ENCODE measurements around the gene CFAP157.
A peak's percentile ranks its signal among the peaks of the same experiment; 100 is the strongest.
"Not testable (repeated sequence)": the region's sequence is repeated elsewhere in the genome, so short reads cannot be mapped to it uniquely, and the experiment has no call there.

Gene CFAP157

DNA sequence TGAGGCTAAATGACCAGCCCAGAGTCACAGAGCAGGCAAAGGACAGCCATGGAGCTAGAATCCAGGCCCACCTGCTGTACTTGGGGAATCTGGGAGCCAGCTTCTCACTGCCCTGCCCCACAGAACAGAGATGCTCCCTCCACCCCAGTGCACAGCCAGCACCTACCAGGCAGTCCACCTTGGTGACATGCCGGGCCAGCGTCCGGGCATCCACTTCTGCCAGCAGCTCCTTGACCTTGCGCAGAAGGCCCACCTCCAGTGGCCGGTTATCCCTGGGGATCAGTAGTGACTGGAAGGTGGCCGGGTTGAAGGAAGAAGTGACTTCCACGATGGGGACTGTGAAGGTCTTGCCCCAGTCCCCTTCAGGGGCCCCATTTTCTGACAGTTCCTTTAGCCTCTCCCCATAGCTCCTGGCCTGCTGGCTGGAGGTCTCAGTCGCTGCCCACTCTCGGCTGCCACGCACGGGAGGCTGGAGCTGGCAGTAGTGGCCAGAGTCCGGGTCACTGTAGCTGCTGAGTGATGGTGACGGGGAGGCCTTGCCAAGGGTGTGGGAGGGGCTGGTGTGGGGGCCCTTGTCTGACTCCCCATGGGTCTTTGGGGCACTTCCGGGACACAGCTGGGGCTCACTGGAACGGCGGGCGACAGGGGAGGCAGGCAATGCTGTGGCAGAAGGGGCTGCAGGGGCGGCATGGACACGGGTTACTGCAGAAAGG, 37.8 kb downstream of the CFAP157 start:
- Mint-ChIP-seq H3K36me3 (peaks cover 47 to 48% of the 10 kb centered on the region in 2 donors), H3K9me3 (no peaks in the 10 kb centered on the region), H3K27me3 (no peaks in the 10 kb centered on the region), H3K4me1 (peaks cover 3 to 9% of the 10 kb centered on the region in 2 donors), H3K4me3 (no peak overlapping the region), H3K27ac (peak overlapping the region; percentile 31)
- no peak for ATAC-seq (replicated peaks)
- no peak for DNase-seq

DNA sequence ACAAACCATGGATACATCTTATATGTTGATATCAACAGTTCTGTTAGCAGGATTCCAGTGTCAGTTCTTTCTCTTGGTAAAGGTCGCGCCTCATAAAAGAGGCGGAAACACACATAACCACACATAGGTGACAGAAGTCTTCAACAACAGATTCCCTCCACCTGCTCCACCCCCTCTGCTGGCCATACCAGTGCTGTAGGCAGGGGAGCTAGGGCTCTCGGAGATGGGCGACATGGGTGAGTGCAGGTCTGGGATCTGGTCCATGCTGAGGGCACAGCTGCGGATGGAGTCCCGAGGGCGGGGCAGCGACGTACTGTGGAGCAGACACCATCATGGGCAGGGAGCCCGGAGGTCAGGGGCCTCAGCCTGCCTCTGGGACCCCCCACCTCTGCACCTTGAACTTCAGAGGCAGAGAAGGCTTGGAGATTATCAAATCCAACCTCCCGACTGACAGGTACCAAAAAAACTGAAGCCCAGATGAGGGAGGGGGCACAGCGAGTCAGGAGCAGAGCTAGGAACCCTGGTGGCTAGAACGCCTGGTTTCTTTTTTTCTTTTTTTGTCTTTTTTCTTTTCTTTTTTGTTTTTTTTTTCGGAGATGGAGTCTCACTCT, 40.3 kb downstream of the CFAP157 start:
- ATAC-seq (replicated peaks) (no peak), DNase-seq (no peak)
- Mint-ChIP-seq H3K27ac (peak overlapping the region; percentile 31), H3K27me3 (no peaks in the 10 kb centered on the region), H3K4me1 (peaks cover 3 to 4% of the 10 kb centered on the region in 2 donors), H3K4me3 (no peak overlapping the region), H3K36me3 (peaks cover 52 to 60% of the 10 kb centered on the region in 2 donors), H3K9me3 (no peaks in the 10 kb centered on the region)

DNA sequence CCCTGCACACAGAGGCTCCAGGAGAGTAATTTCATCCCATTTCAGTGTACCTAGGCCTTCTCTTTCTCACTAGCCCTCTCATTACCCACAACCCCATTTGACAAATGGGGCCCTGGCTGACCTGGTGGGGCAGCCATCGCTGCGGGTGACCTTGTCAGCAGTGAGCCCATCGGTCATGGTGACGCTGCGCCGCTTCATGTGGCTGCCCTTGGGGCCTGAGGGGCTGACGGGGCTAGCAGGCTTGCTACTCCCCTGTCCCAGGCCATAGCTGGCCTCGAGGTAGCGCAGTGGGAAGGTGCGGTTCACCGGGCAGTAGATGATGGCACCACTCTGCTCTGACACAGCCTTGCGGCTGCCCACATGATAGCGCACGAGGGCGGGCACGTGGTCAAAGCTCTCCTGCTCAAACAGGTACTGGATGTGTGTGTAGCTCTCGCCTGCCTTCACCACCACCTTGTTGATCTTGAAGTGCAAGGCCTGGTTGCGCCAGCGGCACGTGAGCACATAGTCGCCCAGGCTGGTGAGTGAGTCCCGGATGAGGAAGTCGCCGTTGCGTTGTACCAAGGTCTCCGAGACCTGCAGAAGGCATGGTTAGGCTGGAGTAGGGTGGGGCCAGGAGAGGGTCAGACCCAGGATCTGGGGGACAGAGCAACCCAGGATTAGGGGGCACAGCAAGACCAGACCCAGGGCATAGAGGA, 42.5 kb downstream of the CFAP157 start:
- Mint-ChIP-seq H3K4me3 (no peak overlapping the region), H3K27ac (no peak overlapping the region)

DNA sequence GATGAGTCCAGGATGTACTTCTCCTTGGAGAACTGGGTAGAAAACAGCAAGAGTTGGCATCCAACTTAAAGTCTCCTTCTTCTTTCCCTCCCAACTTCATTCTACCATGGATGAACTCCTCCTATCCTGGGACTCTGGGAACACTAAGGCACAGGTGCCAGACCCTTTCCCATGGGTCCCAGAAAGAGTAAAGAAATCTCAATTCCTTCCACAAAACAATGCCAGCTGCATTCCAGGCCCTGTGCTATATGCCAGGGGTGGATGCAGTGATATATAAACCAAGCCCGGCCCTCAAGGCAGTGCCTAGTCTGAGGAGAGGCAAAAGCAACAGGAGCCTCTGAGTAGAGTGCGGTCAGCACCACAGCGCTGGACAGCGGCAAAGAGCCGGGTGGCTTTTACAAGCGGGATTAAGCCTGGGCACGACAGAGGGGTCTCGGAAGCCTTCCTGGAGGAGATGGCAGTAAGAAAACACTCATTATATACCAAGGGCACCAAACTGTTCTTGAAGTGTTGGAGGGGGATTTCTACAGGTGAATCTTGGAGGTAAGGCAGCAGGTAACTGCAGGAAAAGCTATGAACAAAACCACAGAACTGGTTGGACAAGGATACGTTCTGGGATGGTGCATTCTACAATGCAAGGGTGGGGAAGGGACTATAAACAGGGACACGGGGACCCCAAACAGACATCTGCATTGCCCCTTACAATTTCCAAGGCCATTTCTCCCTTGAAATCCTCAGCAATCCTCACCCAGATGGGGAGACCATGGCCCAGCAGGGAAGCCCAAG, 44.7 kb downstream of the CFAP157 start:
- Mint-ChIP-seq H3K36me3 (peaks cover 46 to 57% of the 10 kb centered on the region in 2 donors), H3K4me1 (peaks cover 7 to 16% of the 10 kb centered on the region in 2 donors), H3K27ac (peak overlapping the region; percentile 65), H3K9me3 (no peaks in the 10 kb centered on the region), H3K27me3 (no peaks in the 10 kb centered on the region), H3K4me3 (no peak overlapping the region)
- ATAC-seq (replicated peaks) (no peak), DNase-seq (no peak)

More for the DNA sequence above, 42.5 kb downstream of the CFAP157 start:
- Mint-ChIP-seq H3K4me1 (peaks cover 7 to 13% of the 10 kb centered on the region in 2 donors), H3K27me3 (no peaks in the 10 kb centered on the region), H3K9me3 (no peaks in the 10 kb centered on the region), H3K36me3 (peaks cover 51 to 63% of the 10 kb centered on the region in 2 donors)
- ATAC-seq (replicated peaks) (no peak), DNase-seq (no peak)

DNA sequence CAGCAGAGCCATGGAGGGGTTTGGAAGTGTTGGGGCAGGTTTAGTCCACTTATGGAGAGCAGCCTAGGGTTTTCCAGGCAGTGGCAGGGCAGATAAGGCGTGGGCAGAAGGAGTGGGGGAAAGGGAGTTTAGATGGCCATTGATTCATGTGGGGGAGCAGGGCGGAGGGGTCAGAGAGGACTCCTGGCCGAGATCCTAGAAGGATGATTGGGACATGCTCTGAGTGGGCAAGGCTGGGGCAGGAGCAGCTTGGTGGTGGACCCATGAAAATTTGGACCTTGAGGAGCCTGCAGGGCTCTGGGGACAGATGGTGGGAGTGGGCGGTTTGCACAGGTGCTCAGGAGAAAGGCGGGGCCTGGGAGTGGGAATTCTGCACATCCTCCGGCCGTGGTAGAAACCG, 46.4 kb downstream of the CFAP157 start:
- Mint-ChIP-seq H3K36me3 (peaks cover 37 to 47% of the 10 kb centered on the region in 2 donors), H3K27me3 (no peaks in the 10 kb centered on the region), H3K9me3 (no peaks in the 10 kb centered on the region), H3K27ac (peak overlapping the region; percentile 42), H3K4me1 (peaks cover 7 to 16% of the 10 kb centered on the region in 2 donors), H3K4me3 (no peak overlapping the region)
- no peak for DNase-seq
- no peak for ATAC-seq (replicated peaks)

DNA sequence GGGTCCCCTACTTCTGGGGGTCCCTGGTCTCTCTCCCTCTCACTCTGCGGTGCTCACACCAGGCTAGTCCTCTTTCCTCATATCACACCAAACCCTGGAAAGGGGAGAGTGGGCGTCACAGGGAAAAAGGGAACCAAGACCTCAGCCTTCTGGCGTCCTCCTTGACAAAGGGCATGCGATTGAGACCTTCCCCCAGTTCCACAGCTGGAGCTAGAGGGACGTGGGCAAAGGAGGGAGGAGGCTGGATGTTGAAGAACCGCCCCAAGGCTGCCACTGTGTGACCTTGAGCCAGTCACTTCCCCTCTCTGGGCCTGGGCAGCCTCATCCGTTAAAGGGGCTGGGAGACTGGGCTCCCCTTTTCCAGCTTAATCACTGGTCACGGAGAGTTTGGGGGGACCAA, 46.8 kb downstream of the CFAP157 start:
- H3K9me3 Mint-ChIP-seq, result no peaks in the 10 kb centered on the region
- ATAC-seq (replicated peaks) (no peak), DNase-seq (no peak)
- H3K4me1 Mint-ChIP-seq, result peaks cover 10 to 20% of the 10 kb centered on the region in 2 donors
- no peaks in the 10 kb centered on the region for H3K27me3 Mint-ChIP-seq
- peak overlapping the region; percentile 14 for H3K27ac Mint-ChIP-seq
- H3K4me3 Mint-ChIP-seq, result no peak overlapping the region
- H3K36me3 Mint-ChIP-seq, result peaks cover 35 to 47% of the 10 kb centered on the region in 2 donors

DNA sequence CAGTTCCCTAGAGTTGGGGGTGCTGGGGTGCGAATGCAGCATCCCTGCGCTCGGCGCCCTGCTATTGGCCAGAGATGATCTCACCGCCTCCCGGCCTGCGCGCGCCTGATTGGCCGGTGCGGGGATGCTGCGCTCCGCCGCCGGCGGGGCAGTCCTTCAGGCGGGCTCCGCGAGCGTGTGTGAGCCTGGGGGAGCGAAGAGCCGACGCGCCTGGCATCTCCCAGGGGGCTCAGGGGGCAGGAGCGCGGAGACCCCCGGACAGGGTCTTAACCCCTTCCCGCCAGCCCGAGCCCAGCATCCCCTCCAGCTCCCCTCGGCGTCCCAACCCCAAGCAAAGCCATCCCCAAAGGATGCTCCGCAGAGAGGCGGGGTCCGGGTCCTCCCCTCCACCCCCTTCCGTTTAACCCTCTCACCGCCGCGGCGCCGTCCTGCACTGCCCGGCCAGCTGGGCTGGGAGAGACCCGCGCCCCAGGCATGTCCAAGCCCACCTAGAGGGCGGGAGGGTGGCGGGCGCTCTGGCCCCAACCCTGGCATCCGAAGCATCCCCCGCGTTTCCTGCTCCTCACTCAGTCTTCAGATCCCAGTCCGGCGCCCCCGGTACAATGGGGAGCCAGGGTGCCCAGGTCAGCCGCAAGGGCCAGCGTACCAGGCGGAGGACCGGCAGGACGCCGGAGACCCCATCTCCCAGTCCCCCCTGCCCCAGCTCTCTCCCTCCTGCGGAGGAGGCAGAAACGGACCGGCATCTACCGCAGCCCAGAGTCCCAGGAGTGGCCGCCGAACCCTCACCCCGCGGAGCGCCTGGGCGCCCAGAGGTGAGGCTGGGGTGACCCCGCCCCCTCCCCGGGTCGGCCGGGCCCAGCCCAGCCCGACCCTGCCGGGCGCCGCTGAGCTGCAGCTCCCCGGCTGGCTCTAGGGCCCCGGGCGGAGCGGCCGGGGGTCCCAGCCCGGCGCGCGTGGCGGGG, 47.6 kb downstream of the CFAP157 start:
- DNase-seq (no peak), ATAC-seq (replicated peaks) (no peak)
- Mint-ChIP-seq H3K36me3 (peaks cover 35 to 44% of the 10 kb centered on the region in 2 donors), H3K9me3 (no peaks in the 10 kb centered on the region), H3K4me1 (peaks cover 13 to 23% of the 10 kb centered on the region in 2 donors), H3K27me3 (no peaks in the 10 kb centered on the region), H3K27ac (no peak overlapping the region), H3K4me3 (no peak overlapping the region)

DNA sequence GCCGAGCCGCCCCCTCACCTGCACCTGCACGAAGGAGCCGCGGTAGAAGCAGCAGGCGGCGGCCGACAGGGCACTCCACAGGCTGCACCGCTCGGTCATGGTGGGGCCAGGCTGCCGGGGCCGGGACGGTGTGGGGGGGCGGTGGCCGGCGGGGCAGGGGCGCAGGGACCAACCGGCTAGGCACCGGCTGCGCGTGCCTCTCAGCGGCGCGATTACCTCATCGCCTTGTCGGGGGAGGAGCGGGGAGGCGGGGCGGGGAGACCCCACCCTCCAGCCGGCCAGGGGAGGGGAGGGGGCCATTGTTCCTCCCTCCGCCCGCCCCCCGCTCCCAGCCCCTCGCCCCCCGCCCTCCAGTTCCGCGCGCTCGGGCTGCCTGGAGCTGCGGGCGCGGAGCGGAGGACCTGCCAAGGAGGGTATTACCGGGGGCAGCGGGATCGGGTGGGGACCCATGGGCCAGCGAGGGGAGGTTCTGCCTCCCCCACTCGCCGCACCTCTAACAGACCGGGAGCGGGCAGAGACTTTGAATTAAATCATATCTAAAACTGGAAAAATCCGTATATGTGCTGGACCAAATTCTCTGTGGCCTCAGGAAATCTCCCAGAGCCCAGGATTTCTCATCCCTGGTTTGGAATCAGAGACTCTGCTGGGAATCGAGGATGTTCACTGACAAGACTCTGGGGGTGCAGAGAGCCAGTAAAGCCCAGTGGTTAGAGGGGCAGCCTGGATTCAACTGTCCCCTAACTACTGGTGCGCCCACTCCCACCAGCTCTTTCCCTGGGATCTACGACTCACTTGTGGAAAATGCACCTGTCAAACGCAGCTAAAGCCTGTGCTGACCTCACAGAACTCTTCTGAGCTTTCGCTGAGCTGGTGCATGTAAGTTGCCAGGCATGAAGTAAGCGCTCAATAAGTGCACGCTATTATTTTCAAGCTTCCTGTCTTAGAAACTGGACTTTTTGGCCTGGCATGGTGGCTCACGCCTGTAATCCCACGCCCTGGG, 48.6 kb downstream of the CFAP157 start:
- Mint-ChIP-seq H3K4me1 (peaks cover 13 to 23% of the 10 kb centered on the region in 2 donors), H3K36me3 (peaks cover 30 to 37% of the 10 kb centered on the region in 2 donors), H3K27me3 (no peaks in the 10 kb centered on the region), H3K27ac (no peak overlapping the region), H3K4me3 (no peak overlapping the region), H3K9me3 (no peaks in the 10 kb centered on the region)
- ATAC-seq (replicated peaks) (no peak), DNase-seq (no peak)

DNA sequence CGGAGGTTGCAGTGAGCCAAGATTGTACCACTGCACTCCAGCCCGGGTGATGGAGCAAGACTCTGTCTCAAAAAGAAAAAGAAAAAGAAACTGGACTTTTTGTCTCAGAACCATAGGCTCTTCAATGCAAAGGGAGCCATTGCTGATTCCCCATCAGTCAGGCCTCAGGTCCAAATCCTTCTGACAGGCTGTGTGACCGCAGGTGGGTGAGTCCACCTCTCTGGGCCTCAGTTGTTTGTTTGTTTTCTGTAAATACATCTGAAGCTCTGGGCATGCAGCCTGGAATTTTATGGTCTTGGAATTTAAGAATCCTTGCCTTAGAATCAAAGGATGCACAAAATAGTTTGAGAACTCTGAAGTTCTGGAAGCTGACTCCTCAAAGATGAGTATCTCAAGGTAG, 49.4 kb downstream of the CFAP157 start:
- no peak overlapping the region for H3K27ac Mint-ChIP-seq
- H3K9me3 Mint-ChIP-seq, result no peaks in the 10 kb centered on the region
- peaks cover 15 to 23% of the 10 kb centered on the region in 2 donors for H3K4me1 Mint-ChIP-seq
- peaks cover 27 to 33% of the 10 kb centered on the region in 2 donors for H3K36me3 Mint-ChIP-seq
- ATAC-seq (replicated peaks) (no peak), DNase-seq (no peak)
- no peak overlapping the region for H3K4me3 Mint-ChIP-seq
- H3K27me3 Mint-ChIP-seq, result no peaks in the 10 kb centered on the region

DNA sequence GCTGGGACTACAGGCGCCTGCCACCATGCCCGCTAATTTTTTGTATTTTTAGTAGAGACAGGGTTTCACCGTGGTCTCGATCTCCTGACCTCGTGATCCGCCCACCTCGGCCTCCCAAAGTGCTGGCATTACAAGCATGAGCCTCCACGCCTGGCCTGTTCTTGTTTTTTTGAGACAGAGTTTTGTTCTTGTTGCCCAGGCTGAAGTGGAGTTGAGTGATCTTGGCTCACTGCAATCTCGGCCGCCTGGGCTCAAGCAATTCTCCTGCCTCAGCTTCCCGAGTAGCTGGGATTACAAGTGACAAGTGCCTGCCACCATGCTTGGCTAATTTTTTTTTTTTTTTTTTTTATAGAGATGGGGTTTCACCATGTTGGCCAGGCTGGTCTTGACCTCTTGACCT, 50.0 kb downstream of the CFAP157 start:
- not testable (repeated sequence) for ATAC-seq (replicated peaks); H3K27ac Mint-ChIP-seq; H3K4me3 Mint-ChIP-seq; H3K9me3 Mint-ChIP-seq; DNase-seq; H3K27me3 Mint-ChIP-seq
- peaks cover 28 to 30% of the 10 kb centered on the region in 2 donors for H3K36me3 Mint-ChIP-seq
- peaks cover 15 to 23% of the 10 kb centered on the region in 2 donors for H3K4me1 Mint-ChIP-seq

DNA sequence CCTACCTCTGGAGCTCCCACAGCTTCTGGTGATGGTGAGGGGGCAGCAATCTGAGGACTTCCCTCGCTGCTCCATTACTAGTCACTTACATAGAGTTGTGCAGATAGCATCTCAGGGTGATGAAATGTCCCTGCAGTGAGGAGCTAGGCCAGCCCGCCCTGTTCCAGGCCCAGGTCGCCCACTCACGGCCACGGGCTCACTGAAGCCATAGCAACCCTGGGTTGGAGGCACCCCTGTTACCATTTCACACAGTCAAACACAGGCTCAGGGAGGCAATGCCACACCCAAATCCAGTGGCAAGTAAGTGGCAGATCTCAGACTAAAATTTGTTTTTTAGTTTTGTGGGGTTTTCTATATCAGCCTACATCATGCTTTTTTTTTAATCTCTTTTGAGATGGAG, 52.1 kb downstream of the CFAP157 start:
- no peaks in the 10 kb centered on the region for H3K27me3 Mint-ChIP-seq
- no peaks in the 10 kb centered on the region for H3K9me3 Mint-ChIP-seq
- peaks cover 32 to 33% of the 10 kb centered on the region in 2 donors for H3K36me3 Mint-ChIP-seq
- peaks cover 23 to 30% of the 10 kb centered on the region in 2 donors for H3K4me1 Mint-ChIP-seq
- H3K27ac Mint-ChIP-seq, result peak overlapping the region; percentile 88
- H3K4me3 Mint-ChIP-seq, result no peak overlapping the region
- no peak for DNase-seq
- ATAC-seq (replicated peaks), result no peak

DNA sequence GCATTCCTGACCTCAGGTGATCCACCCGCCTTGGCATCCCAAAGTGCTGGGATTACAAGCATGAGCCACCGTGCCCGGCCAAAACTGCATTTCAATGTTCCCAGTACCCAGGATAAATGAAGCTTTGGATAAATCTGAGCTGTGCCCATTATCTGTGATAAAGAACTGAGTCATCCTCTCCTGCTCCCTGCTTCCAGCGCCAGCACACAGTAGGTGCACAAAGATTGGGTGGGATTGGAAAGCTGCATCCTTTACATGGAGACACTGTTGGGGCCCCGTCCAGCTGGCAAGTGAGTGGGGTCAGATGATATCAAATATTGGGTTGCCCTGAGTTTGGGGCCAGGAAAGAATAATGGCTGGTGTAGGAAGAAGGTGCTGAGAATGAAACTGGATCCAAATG, 54.3 kb downstream of the CFAP157 start:
- Mint-ChIP-seq H3K36me3 (peaks cover 46 to 54% of the 10 kb centered on the region in 2 donors), H3K9me3 (no peaks in the 10 kb centered on the region), H3K4me3 (no peak overlapping the region), H3K4me1 (peaks cover 38 to 48% of the 10 kb centered on the region in 2 donors), H3K27ac (peak overlapping the region; percentile 69), H3K27me3 (no peaks in the 10 kb centered on the region)
- no peak for DNase-seq
- ATAC-seq (replicated peaks), result no peak

All from stimulated activated naive B cell treated with anti-CD40 and anti-IgM and Interleukin-4, amounts not matched to agents 10 μg/mL and 1 μg/mL and 100 μg/mL, for 72 hours (primary cell).